Measurements from ENCODE around the gene SP140L.

SP140L gene

DNA sequence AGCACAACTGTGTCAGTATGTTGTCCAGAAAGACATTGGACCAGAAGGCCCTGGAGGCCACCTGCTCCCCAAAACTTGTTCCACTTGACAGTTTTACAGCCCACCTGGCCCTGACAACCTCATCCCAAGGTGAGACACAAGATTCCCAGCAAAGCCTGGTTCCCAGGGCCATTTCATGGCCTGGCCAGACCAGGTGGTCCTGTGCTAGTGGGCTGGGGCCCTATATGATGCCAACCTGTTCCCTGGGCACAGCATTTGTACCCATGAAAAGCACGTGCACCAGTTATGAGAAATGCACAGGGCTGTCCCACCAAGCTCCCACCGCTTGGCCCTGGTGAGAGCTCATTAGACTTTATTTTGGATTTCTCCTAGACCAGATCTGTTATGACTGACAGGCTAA is 6.0 kb upstream of the SP140L start:
- no peaks in the 10 kb centered on the region for H3K27me3 ChIP-seq (ENCODE audit: insufficient read depth, low read length)
- no peaks in the 10 kb centered on the region for H3K36me3 ChIP-seq (ENCODE audit: insufficient read depth, low read length)
- H3K4me1 ChIP-seq (ENCODE audit: insufficient read depth, low read length, severe bottlenecking) = peaks cover 47% of the 10 kb centered on the region
- no peaks in the 10 kb centered on the region for H3K9me2 ChIP-seq (ENCODE audit: low read depth, low read length)
- TF ChIP-seq, protein P1, sequence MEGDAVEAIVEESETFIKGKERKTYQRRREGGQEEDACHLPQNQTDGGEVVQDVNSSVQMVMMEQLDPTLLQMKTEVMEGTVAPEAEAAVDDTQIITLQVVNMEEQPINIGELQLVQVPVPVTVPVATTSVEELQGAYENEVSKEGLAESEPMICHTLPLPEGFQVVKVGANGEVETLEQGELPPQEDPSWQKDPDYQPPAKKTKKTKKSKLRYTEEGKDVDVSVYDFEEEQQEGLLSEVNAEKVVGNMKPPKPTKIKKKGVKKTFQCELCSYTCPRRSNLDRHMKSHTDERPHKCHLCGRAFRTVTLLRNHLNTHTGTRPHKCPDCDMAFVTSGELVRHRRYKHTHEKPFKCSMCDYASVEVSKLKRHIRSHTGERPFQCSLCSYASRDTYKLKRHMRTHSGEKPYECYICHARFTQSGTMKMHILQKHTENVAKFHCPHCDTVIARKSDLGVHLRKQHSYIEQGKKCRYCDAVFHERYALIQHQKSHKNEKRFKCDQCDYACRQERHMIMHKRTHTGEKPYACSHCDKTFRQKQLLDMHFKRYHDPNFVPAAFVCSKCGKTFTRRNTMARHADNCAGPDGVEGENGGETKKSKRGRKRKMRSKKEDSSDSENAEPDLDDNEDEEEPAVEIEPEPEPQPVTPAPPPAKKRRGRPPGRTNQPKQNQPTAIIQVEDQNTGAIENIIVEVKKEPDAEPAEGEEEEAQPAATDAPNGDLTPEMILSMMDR (IDR thresholded peaks at IDR 0.05; ENCODE audit: low read length) = no peak
- no peak for TF ChIP-seq EZH2 (IDR thresholded peaks at IDR 0.05; ENCODE audit: borderline replicate concordance, low read length)
- no peak overlapping the region for H3K4me3 ChIP-seq (ENCODE audit: low read depth, low read length, poor library complexity, severe bottlenecking)
- H2AFZ ChIP-seq (ENCODE audit: low read length) = no peak overlapping the region
- no peaks in the 10 kb centered on the region for H3F3A ChIP-seq (ENCODE audit: insufficient read depth, low read length)
- no peaks in the 10 kb centered on the region for H3K9me3 ChIP-seq (ENCODE audit: low read length)
- no peaks in the 10 kb centered on the region for H4K20me1 ChIP-seq (ENCODE audit: insufficient read depth, low read length)
- no peak overlapping the region for H3K27ac ChIP-seq (ENCODE audit: low read depth, low read length, poor library complexity, severe bottlenecking)
- no peak overlapping the region for H3K4me2 ChIP-seq (ENCODE audit: low read length)
- H3K9ac ChIP-seq (ENCODE audit: low read length) = no peak overlapping the region
- no peaks in the 10 kb centered on the region for H3K79me2 ChIP-seq (ENCODE audit: insufficient read depth, low read length)

DNA sequence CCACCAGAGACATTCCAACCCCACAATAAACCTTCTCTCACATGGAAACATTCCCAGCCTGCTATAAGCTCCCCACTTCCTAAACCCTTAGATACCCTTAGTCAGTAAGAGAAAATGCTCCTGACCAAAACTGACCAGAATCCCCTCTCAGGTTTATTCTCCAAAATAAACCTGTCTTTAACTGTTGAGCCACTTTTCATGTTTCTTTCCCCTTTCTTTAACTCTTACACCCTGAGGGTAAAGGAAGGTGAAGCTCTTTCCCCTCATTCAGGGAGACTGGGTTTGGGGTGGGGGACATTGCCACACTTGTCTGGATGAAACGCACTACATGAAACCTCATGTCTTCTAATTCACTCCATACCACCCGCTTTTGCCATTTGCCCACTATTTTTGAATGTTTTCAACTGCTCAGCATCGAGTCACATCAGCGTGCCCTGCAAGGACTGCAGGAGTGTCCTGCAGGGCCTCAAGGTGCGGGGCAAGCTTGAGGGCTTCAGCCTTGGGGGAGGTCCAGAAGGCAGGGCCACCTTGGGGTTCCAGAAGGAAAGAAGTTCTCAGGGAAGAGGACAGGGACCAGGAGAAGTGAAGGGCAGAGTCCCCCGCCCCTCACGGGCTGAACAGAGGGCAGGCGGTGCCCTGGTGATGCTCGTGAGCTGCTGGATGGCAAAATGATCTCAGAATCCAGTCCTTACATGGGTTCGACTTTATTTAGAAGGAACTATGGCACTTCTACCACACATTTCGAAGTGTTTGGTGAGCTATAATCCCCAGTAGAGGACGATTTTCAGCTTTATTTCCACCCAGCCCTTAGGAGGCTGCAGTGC is 4.2 kb upstream of the SP140L start:
- H3K27ac ChIP-seq (ENCODE audit: low read depth, low read length, poor library complexity, severe bottlenecking) = no peak overlapping the region
- TF ChIP-seq EZH2 (IDR thresholded peaks at IDR 0.05; ENCODE audit: borderline replicate concordance, low read length) = no peak
- TF ChIP-seq, protein P1 (IDR thresholded peaks at IDR 0.05; ENCODE audit: low read length) = no peak; the same call in 1 of the 2 replicates
- H2AFZ ChIP-seq (ENCODE audit: low read length) = no peak overlapping the region
- H3K79me2 ChIP-seq (ENCODE audit: insufficient read depth, low read length) = peaks cover 3% of the 10 kb centered on the region
- H3K4me1 ChIP-seq (ENCODE audit: insufficient read depth, low read length, severe bottlenecking) = peaks cover 61% of the 10 kb centered on the region
- no peaks in the 10 kb centered on the region for H3K27me3 ChIP-seq (ENCODE audit: insufficient read depth, low read length)
- no peaks in the 10 kb centered on the region for H4K20me1 ChIP-seq (ENCODE audit: insufficient read depth, low read length)
- H3K36me3 ChIP-seq (ENCODE audit: insufficient read depth, low read length) = no peaks in the 10 kb centered on the region
- no peaks in the 10 kb centered on the region for H3K9me2 ChIP-seq (ENCODE audit: low read depth, low read length)
- H3K9ac ChIP-seq (ENCODE audit: low read length) = no peak overlapping the region; the same call in 1 of the 2 replicates
- H3K4me3 ChIP-seq (ENCODE audit: low read depth, low read length, poor library complexity, severe bottlenecking) = peak overlapping the region; percentile 18
- no peaks in the 10 kb centered on the region for H3F3A ChIP-seq (ENCODE audit: insufficient read depth, low read length)
- H3K4me2 ChIP-seq (ENCODE audit: low read length) = peak overlapping the region; percentile 34
- no peaks in the 10 kb centered on the region for H3K9me3 ChIP-seq (ENCODE audit: low read length)

DNA sequence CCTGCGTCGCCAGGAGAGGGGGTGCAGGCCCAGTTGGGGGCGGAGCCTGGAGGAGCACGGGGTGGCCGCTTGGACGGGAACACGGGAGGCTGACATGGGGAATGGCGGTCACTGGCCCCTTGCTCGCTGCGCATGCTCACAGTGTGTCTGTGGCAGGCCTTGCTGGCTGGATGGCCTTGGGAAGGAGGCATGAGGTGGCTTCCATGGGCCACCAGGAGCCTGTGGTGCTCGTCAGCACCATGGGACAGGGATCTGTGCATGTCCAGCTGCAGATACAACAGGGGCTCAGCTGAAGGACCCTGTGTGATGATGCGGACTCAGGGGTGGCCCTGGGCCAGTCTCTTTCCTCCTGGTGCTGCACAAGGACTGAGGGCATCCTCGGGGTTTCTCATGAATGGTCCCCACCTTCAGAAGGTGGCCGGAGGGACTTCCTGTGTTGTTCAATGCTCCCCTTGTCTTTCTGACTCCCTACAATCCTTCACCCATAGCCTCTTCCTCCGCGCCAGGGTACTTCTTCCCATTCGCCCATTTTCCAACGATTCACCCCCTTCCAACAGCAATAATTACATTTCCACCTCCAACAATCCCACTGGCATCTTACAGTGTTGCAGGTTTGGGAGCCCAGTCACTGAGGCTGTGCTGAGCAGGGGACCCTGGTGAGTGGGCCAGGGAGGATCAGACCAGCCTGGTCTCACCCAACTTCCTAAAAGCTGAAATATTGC is 3.4 kb upstream of the SP140L start:
- no peaks in the 10 kb centered on the region for H3K27me3 ChIP-seq (ENCODE audit: insufficient read depth, low read length)
- H3F3A ChIP-seq (ENCODE audit: insufficient read depth, low read length) = no peaks in the 10 kb centered on the region
- peaks cover 10% of the 10 kb centered on the region for H3K79me2 ChIP-seq (ENCODE audit: insufficient read depth, low read length)
- no peak overlapping the region; the same call in 1 of the 2 replicates for H3K9ac ChIP-seq (ENCODE audit: low read length)
- H4K20me1 ChIP-seq (ENCODE audit: insufficient read depth, low read length) = no peaks in the 10 kb centered on the region
- no peak overlapping the region for H2AFZ ChIP-seq (ENCODE audit: low read length)
- no peaks in the 10 kb centered on the region for H3K9me2 ChIP-seq (ENCODE audit: low read depth, low read length)
- H3K4me1 ChIP-seq (ENCODE audit: insufficient read depth, low read length, severe bottlenecking) = peaks cover 61% of the 10 kb centered on the region
- peak overlapping the region; percentile 18 for H3K4me3 ChIP-seq (ENCODE audit: low read depth, low read length, poor library complexity, severe bottlenecking)
- TF ChIP-seq, protein P1 (IDR thresholded peaks at IDR 0.05; ENCODE audit: low read length) = peak; percentile 81; the same call in 1 of the 2 replicates
- no peak for TF ChIP-seq EZH2 (IDR thresholded peaks at IDR 0.05; ENCODE audit: borderline replicate concordance, low read length)
- no peaks in the 10 kb centered on the region for H3K9me3 ChIP-seq (ENCODE audit: low read length)
- H3K36me3 ChIP-seq (ENCODE audit: insufficient read depth, low read length) = peaks cover 2% of the 10 kb centered on the region
- H3K4me2 ChIP-seq (ENCODE audit: low read length) = peak overlapping the region; percentile 34
- no peak overlapping the region for H3K27ac ChIP-seq (ENCODE audit: low read depth, low read length, poor library complexity, severe bottlenecking)
